PC-9 (cell line): ENCODE results near the gene WDR53.

Source experiments
- CTCF ChIP-seq: fragments of 200-600 bp; sonication (generic); conservative IDR thresholded peaks from 2 replicates; pipeline ENCODE4 v1.6.1; 2017; ENCODE audit warnings: mixed run types, antibody characterized with exemption, mild to moderate bottlenecking, moderate library complexity
- EZH2 ChIP-seq: fragments of 200-600 bp; sonication (generic); IDR thresholded peaks from 2 replicates; pipeline ENCODE4 v1.8.0; 2017; ENCODE audit warnings: antibody characterized with exemption, low read depth

- no peak for TF ChIP-seq CTCF
- TF ChIP-seq EZH2: no peak
Measured at GRCh38 chr3:196608693-196609092, 40.3 kb upstream of the WDR53 start.
